K562 (cell line): ENCODE results near the gene MSI1. TPM values are rescaled to one million over a fixed set of nuclear protein-coding genes. Genes with fewer than 3 reads are reported as not detected.

ENCODE experiments used
- ATAC-seq: fragments of 200-7000 bp; cut with Tn5 transposase; 3 replicates; pipeline ENCODE4 v1.9.1; 2020; ENCODE audit warnings: moderate library complexity
- Bru-seq: library from RNA; stranded (reverse); fragments of 400-500 nt; gene quantifications from one replicate; lab custom pipeline; 2021; lab: Mats Ljungman, UMichigan
- BruChase-seq, 2 experiments: library from RNA; stranded (reverse); fragments of 400-500 nt; gene quantifications; one replicate each; lab custom pipeline; 2021; lab: Mats Ljungman, UMichigan
- BruUV-seq: library from RNA; stranded (reverse); fragments of 400-500 nt; replicated peaks from 2 replicates; lab custom pipeline; 2021; lab: Mats Ljungman, UMichigan
- CTCF ChIA-PET: fragments of 300-600 bp; formaldehyde crosslinking; extraction: SDS; loops from one replicate; lab custom pipeline; 2021; ENCODE audit warnings: low intra/inter-chr PET ratio; lab: Yijun Ruan, JAX
- POLR2A ChIA-PET: fragments of 300-600, 350-650 bp; sonication (Branson Sonifier 250); formaldehyde crosslinking; extraction: SDS; loops from one replicate; lab custom pipeline; 2021; ENCODE audit warnings: antibody characterized with exemption, inconsistent platforms; lab: Yijun Ruan, JAX
- DNase-seq, 4 experiments: peaks; one replicate each; pipeline versions ENCODE4 v3.0.0 to v3.0.0-alpha.2; 2011 to 2018; ENCODE audit warnings: low spot score in 3 of 4, mixed read lengths in 3 of 4; ENCODE audit errors: extremely low read depth in 1 of 4
- FAIRE-seq: peaks from 2 replicates; lab custom pipeline; 2011; peaks lifted over from hg19 to GRCh38; lab: Jason Lieb, UNC
- H2AFZ ChIP-seq: 2 replicates; pipeline ENCODE4 v1.6.0; 2011; ENCODE audit warnings: low read depth, low read length, control low read depth, inconsistent platforms
- H3K27ac ChIP-seq: fragments of 200-600 bp; 3 replicates; pipeline ENCODE4 v1.8.0; 2011; ENCODE audit warnings: low read depth, mild to moderate bottlenecking, control low read depth, inconsistent platforms, low read length, moderate library complexity, mixed read lengths; ENCODE audit errors: extremely low read depth
- H3K27me3 ChIP-seq, 2 experiments: fragments of 300-600 bp in 1 of 2; 2 replicates in 1 of 2; 3 replicates in 1 of 2; pipeline versions ENCODE4 v1.6.0 to v1.8.0; 2011; ENCODE audit warnings: inconsistent platforms in 2 of 2, low read length in 2 of 2, mild to moderate bottlenecking in 1 of 2, mixed read lengths in 1 of 2, moderate library complexity in 1 of 2; ENCODE audit not compliant: control insufficient read depth in 2 of 2, insufficient read depth in 2 of 2
- H3K36me3 ChIP-seq: fragments of 300-600 bp; 3 replicates; pipeline ENCODE4 v1.8.0; 2011; ENCODE audit warnings: mild to moderate bottlenecking, low read length, inconsistent platforms; ENCODE audit not compliant: control insufficient read depth, insufficient read depth
- H3K4me1 ChIP-seq, 2 experiments: fragments of 200-600 bp in 1 of 2; replicated peaks in 1 of 2; 2 replicates in 1 of 2; 3 replicates in 1 of 2; pipeline versions ENCODE4 v1.5.1 to v1.8.0; 2011; ENCODE audit warnings: inconsistent platforms in 2 of 2, low read length in 2 of 2, mild to moderate bottlenecking in 1 of 2, mixed read lengths in 1 of 2, moderate library complexity in 1 of 2; ENCODE audit not compliant: control insufficient read depth in 2 of 2, insufficient read depth in 2 of 2
- H3K4me2 ChIP-seq: 2 replicates; pipeline ENCODE4 v1.6.1; 2011; ENCODE audit warnings: low read length, control low read depth, inconsistent platforms, mixed read lengths; ENCODE audit not compliant: insufficient read depth
- H3K4me3 ChIP-seq: fragments of 200-600 bp; sonication (generic), shearing (Covaris generic); 2 replicates; pipeline ENCODE4 v1.5.1; 2016; ENCODE audit warnings: control low read depth, inconsistent platforms
- H3K79me2 ChIP-seq: fragments of 200-600 bp; 3 replicates; pipeline ENCODE4 v1.8.0; 2011; ENCODE audit warnings: low read length, inconsistent platforms; ENCODE audit not compliant: control insufficient read depth, insufficient read depth
- H3K9ac ChIP-seq, 2 experiments: 2 replicates each; pipeline versions ENCODE4 v1.6.0 to v1.6.1; 2011; ENCODE audit warnings: low read depth in 2 of 2, low read length in 2 of 2, control low read depth in 1 of 2, inconsistent platforms in 1 of 2, mild to moderate bottlenecking in 1 of 2, mixed read lengths in 1 of 2; ENCODE audit not compliant: insufficient read depth in 1 of 2
- H3K9me1 ChIP-seq: one replicate; pipeline ENCODE4 v1.6.0; 2011; ENCODE audit warnings: inconsistent platforms, mild to moderate bottlenecking, low read length, moderate library complexity; ENCODE audit not compliant: control insufficient read depth, insufficient read depth
- H3K9me3 ChIP-seq: replicated peaks from 2 replicates; pipeline ENCODE4 v1.5.1; 2011; ENCODE audit warnings: low read depth, low read length, inconsistent platforms; ENCODE audit not compliant: control insufficient read depth, insufficient read depth
- H4K20me1 ChIP-seq: replicated peaks from 2 replicates; pipeline ENCODE4 v1.6.1; 2011; ENCODE audit warnings: low read length, inconsistent platforms, mixed read lengths; ENCODE audit not compliant: control insufficient read depth, insufficient read depth
- DDX20 ChIP-seq: fragments of 450-650 bp; IDR thresholded peaks from 2 replicates; pipeline ENCODE4 v1.6.1; 2016; ENCODE audit warnings: missing genetic modification characterization, low read depth, mild to moderate bottlenecking, missing compliant biosample characterization, moderate library complexity
- ETS2 ChIP-seq: IDR thresholded peaks from 2 replicates; pipeline ENCODE4 v1.6.1; 2016; ENCODE audit warnings: borderline replicate concordance, missing genetic modification characterization, mild to moderate bottlenecking, moderate library complexity, missing compliant biosample characterization; ENCODE audit not compliant: poor library complexity, severe bottlenecking
- HNRNPH1 ChIP-seq: fragments of 200-400 bp; formaldehyde crosslinking; optimal IDR thresholded peaks from 2 replicates; pipeline ENCODE3; 2017; ENCODE audit warnings: low read depth, mild to moderate bottlenecking, low read length, moderate library complexity
- KHSRP ChIP-seq: fragments of 450-650 bp; IDR thresholded peaks from 2 replicates; pipeline ENCODE4 v1.6.1; 2017
- RFX1 ChIP-seq: fragments of 450-650 bp; IDR thresholded peaks from 2 replicates; pipeline ENCODE4 v1.6.1; 2016; ENCODE audit warnings: mild to moderate bottlenecking, moderate library complexity
- XRCC4 ChIP-seq: IDR thresholded peaks from one replicate; pipeline ENCODE4 v1.6.1; 2011; ENCODE audit not compliant: insufficient read depth, insufficient read length; ENCODE audit errors: extremely low read depth
- WGBS: fragments of 100-300 bp; shearing (Covaris generic); methylation state at CpG from one replicate; pipeline ENCODE4 v1.1.6; 2016; ENCODE audit warnings: low coverage, mixed read lengths; ENCODE audit not compliant: insufficient coverage; ENCODE audit errors: missing lambda C conversion rate; 5-methylcytosine and 5-hydroxymethylcytosine counted together
- in situ Hi-C: fragments of 300-500 bp; cut with MboI; formaldehyde crosslinking; loops from 4 replicates; pipeline ENCODE4 v1.15.0; 2018; ENCODE audit warnings: inconsistent platforms, mixed read lengths
- intact Hi-C: fragments of 100-400 bp; cut with micrococcal nuclease; formaldehyde crosslinking; loops from 2 replicates; pipeline ENCODE4 v1.14.2; 2022
- long read RNA-seq, 3 experiments: library from polyadenylated mRNA in 2 of 3; library from RNA in 1 of 3; unstranded in 2 of 3; stranded (forward) in 1 of 3; transcript quantifications; one replicate each; pipeline ENCODE4 v2.0.0, GENCODE V29; 2019 to 2022
- polyA minus RNA-seq, 3 experiments: library from RNA; depleted of rRNA, polyadenylated mRNA; stranded (reverse); fragments of >200 nt; gene quantifications; 2 replicates each; pipeline ENCODE4 v1.2.3, GENCODE V29; 2011
- polyA plus RNA-seq, 8 experiments: library from polyadenylated mRNA; depleted of rRNA in 4 of 8; stranded (reverse) in 5 of 8; unstranded in 3 of 8; fragments of >200 nt; fragmentation: Nextera tagmentation in 2 of 8; fragmentation: Illumina TruSeq in 1 of 8; extraction: Ambion mirVana in 2 of 8; extraction: Trizol in 1 of 8; gene quantifications; 2 replicates each; pipeline versions ENCODE4 v1.2.1 to v1.2.3, GENCODE V29; 2011 to 2014; ENCODE audit warnings: inconsistent platforms in 1 of 8, missing spikeins in 1 of 8
- total RNA-seq, 7 experiments: library from RNA; depleted of rRNA in 6 of 7; stranded (reverse); fragments of >200 nt in 6 of 7; fragmentation: Illumina TruSeq in 2 of 7; extraction: Trizol in 2 of 7; gene quantifications; 2 replicates each; pipeline versions ENCODE4 v1.2.1 to v1.2.3, GENCODE V29; 2011 to 2021; ENCODE audit warnings: low replicate concordance in 1 of 7
- TF ChIP-seq, protein P1 (sequence below), 2 experiments: fragments of 450-650 bp; IDR thresholded peaks; 2 replicates each; pipeline ENCODE4 v1.6.1; 2016

MSI1 gene
- total RNA-seq (2011; cell fraction: chromatin; rRNA removed; ENCODE audit: low replicate concordance): not detected in 2 replicates
- total RNA-seq (2011; cell fraction: nucleolus; rRNA removed): not detected in 2 replicates
- not detected in 2 replicates for total RNA-seq (2011; cell fraction: nucleoplasm; rRNA removed)
- not detected in 2 replicates for total RNA-seq (2014; rRNA removed)
- total RNA-seq (2014; rRNA removed; fragmentation: Illumina TruSeq; extraction: Trizol): not detected in 2 replicates
- total RNA-seq (2015; rRNA removed; fragmentation: Illumina TruSeq; extraction: Trizol): not detected in 2 replicates
- total RNA-seq (2021): 0.16 TPM in 2 replicates
- polyA plus RNA-seq (2011; rRNA removed): 0.04 TPM in 1 of 2 replicates, not detected in the other
- 0.03 TPM in 1 of 2 replicates, not detected in the other for polyA plus RNA-seq (2011; cell fraction: cytosol; rRNA removed)
- 0.04 and 0.06 TPM in 2 replicates for polyA plus RNA-seq (2011; cell fraction: nucleus; rRNA removed)
- 0.04 TPM in 1 of 2 replicates, not detected in the other for polyA plus RNA-seq (2012)
- polyA plus RNA-seq (2014; fragmentation: Illumina TruSeq; extraction: Trizol): not detected in 2 replicates
- polyA plus RNA-seq (2014; fragmentation: Nextera tagmentation; extraction: Ambion mirVana): not detected
- not detected in 2 replicates for polyA plus RNA-seq (2014; rRNA removed)
- 0.33 TPM in 1 of 2 replicates, not detected in the other for polyA minus RNA-seq (2011; rRNA and poly(A)+ RNA removed)
- not detected in 2 replicates for polyA minus RNA-seq (2011; cell fraction: cytosol; rRNA and poly(A)+ RNA removed)
- polyA minus RNA-seq (2011; cell fraction: nucleus; rRNA and poly(A)+ RNA removed): not detected in 2 replicates
- percentile 9 among the genes with signal in this experiment for Bru-seq, nascent RNA
- percentile 9 among the genes with signal in this experiment for BruChase-seq, experiment 1, labeled RNA remaining after a 2-hour chase
- percentile 11 among the genes with signal in this experiment for BruChase-seq, experiment 2, labeled RNA remaining after a 6-hour chase
- long read RNA-seq, experiment 1: 0 reads
- long read RNA-seq, experiment 2: 0 reads
- long read RNA-seq, experiment 3: 0 reads

DNA sequence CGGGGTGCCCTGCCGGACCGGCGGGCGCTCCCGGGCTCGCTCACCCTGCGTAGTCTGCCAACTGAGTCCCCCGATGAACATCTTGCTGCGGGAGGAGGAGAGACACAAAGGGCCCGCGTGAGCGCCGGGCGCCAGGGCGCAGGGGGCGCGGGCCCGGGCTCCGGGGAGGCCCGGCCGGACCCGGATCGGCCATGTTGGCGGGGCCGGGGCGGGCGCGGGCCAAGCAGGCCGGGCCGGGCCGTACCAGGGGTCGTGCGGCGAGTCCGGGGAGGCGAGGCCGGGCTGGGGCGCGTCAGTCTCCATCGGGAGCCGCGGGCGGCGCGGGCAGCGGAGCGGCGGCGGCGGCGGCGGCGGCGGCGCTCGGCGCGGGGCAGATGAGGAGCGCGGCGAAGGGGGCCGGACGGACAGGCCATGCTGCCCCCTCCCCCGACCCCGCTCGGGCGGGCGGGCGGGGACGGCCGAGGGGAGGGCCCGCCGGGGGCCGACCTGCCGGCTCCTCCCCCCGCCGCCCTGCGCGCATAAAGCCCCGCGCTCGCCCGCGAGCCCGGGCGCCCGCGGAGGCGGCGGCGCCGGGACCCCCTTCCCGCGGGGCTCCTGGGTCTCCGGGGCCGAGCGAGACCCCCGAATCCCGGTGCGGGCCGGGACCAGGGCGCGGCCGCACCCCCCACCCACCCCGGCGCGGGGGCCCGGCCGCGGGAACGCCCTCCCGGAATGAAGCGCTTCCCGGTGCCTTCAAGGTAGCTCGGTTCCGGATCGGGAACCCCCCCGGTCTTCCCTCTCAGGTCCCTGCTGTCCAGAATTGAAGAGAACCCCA lies at the start of gene MSI1:
TSS of gene MSI1 (minus strand) at position 376 of the 814 bp plus-strand sequence. CDS start at position 303, 73 bp downstream.
- WGBS: 1% methylated on average over 20 of the region's 119 CpGs
- FAIRE-seq (no peak), ATAC-seq (no peak), DNase-seq (peak in 2 of 4 experiments; percentile 65 to 67)
- intact Hi-C loops (no loop called here), in situ Hi-C loops (no loop called here)
- ChIA-PET CTCF (no interaction called here), POLR2A (no interaction called here)
- TF ChIP-seq, protein P1, sequence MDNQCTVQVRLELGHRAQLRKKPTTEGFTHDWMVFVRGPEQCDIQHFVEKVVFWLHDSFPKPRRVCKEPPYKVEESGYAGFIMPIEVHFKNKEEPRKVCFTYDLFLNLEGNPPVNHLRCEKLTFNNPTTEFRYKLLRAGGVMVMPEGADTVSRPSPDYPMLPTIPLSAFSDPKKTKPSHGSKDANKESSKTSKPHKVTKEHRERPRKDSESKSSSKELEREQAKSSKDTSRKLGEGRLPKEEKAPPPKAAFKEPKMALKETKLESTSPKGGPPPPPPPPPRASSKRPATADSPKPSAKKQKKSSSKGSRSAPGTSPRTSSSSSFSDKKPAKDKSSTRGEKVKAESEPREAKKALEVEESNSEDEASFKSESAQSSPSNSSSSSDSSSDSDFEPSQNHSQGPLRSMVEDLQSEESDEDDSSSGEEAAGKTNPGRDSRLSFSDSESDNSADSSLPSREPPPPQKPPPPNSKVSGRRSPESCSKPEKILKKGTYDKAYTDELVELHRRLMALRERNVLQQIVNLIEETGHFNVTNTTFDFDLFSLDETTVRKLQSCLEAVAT (IDR thresholded peaks at IDR 0.05): no peak
- TF ChIP-seq KHSRP: no peak
- no peak for TF ChIP-seq DDX20 (tag)
- no peak for TF ChIP-seq RFX1
- TF ChIP-seq XRCC4: no peak
- TF ChIP-seq HNRNPH1: no peak
- TF ChIP-seq ETS2 (tag): no peak
- BruUV-seq: no TSS peak
- H3K79me2 ChIP-seq: no peaks in the 10 kb centered on the region
- H3K27me3 ChIP-seq: peaks cover 40 to 64% of the 10 kb centered on the region in 2 experiments
- H3K4me1 ChIP-seq: peaks cover 0 to 19% of the 10 kb centered on the region in 2 experiments; a peak in 2 of 5 replicates
- H3K9ac ChIP-seq: no peak within 1 kb of the TSS
- H3K4me2 ChIP-seq: no peak within 1 kb of the TSS
- no peak within 1 kb of the TSS for H3K4me3 ChIP-seq
- H3K9me3 ChIP-seq: no peaks in the 10 kb centered on the region
- H3K9me1 ChIP-seq: peaks cover 6% of the 10 kb centered on the region
- no peaks in the 10 kb centered on the region for H3K36me3 ChIP-seq
- H2AFZ ChIP-seq: no peak within 1 kb of the TSS
- peaks cover 26% of the 10 kb centered on the region for H4K20me1 ChIP-seq
- no peak within 1 kb of the TSS for H3K27ac ChIP-seq
